Activated CD4-positive, CD25-positive, alpha-beta regulatory T cell treated with anti-CD3 and anti-CD28 coated beads, Interleukin-2, amount 50 U/mL, for 16 hours (primary cell): ENCODE data around the gene BRIP1.

Experiments used
- DNase-seq: peaks from one replicate; pipeline ENCODE4 v3.0.0-alpha.2; 2020; ENCODE audit warnings: low read depth, low spot score

Gene BRIP1

GRCh38 chr17:61761827-61762226 is 101.5 kb downstream of the BRIP1 start:
- no peak for DNase-seq

DNA sequence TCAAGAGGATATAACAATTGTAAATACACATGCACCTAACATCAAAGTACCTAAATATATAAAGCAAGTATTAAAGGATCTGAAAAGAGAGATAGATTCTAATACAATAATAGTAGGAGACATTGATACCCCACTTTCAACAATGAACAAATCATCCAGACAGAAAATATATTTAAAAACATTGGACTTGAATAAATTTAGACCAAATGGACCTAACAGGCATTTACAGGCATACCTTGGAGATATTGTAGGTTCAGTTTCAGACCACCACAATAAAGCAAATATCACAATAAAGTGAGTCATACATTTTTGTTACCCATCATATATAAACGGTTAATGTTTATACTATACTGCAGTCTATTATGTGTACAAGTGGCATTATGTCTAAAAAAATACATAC is 104.0 kb downstream of the BRIP1 start:
- DNase-seq = no peak

DNA sequence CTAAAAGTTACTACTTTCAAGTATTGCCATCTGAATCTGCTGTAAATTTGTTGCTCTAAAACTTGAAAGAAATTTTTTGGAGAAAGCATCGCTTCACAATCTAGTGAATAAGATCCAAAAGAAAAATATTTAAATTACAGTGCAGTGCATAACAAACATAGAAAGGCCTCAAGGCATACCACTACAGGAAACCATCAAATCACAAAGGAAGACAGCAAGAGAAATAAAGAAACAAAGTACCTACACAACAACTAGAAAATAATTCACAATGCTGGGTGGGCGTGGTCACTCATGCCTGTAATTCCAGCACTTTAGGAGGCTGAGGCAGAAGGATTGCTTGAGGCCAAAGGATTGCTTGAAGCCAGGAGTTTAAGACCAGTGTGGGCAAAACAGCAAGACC is 104.9 kb downstream of the BRIP1 start:
- DNase-seq = no peak

DNA sequence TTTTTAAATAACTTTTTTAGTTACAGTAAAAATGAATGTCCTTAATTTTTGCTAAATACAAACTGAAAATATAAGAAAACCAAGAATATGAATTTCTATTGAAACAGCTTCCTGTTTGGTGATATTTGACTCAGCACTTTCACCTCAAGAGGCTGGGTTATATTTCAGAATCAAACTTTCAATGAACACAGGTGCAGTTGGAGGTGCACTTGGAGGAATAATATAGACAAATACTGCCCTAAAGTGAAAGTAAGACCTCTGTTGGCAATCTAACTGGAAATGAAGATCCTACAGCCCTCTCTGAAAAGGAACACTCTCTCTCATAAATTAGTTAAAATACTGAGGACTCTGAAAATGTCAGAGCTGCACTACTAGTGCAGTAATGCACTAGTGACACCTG is 106.2 kb downstream of the BRIP1 start:
- DNase-seq = no peak

DNA sequence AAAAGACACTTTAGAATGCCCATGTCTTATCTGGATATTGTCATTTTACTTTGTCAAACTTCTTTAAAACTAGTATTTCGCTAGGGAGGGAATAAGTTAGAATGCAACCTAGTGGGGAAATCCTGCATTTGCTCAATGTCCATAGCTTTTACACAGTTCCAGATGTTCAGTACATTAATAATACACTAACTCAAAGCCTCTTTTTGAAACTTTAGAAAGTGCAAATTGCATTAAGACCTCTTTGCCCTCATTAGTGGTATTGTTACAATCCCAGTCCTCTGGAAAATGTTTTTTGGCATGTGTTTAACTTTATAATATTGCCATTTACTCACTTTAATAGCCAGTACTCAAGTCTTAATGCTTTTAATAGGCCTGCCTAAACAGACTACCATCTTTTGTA is 106.8 kb downstream of the BRIP1 start:
- DNase-seq = no peak

- DNase-seq = no peak
Observed at GRCh38 chr17:61755668-61756067, 107.7 kb downstream of the BRIP1 start.

DNA sequence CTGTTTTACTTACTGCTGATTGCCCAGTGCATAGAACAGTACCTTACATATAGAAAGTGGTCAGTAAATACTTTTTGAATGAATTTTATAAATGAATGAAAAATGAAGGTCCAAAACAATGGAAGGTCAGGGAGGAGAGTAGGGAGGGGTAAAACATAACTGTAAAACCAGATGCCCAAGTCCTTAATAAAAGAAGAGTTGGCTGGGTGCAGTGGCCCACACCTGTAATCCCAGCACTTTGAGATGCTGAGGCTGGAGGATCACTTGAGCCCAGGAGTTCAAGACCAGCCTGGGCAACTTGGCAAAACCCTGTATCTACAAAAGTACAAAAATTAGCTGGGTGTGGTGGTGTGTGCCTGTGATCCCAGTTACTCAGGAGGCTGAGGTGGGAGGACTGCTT is 108.2 kb downstream of the BRIP1 start:
- no peak for DNase-seq

DNA sequence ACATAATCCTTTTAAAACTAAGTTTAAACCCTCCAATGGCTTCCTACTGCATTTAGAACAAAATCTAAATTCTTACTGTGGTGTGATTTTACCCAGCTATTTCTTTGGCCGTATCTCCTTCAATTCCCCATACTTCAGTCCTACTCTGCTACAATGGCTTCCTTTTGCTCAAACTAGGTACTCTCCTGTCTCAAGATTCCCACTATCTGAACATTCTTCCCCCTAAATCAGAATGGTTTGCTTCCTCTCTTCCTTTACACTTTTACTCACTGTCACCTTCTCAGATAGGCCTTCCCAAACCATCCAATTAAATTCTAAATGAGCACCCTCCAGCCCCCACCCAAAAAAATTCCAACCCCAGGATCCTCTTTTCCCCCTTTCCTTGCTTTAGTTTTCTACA is 109.2 kb downstream of the BRIP1 start:
- no peak for DNase-seq

DNA sequence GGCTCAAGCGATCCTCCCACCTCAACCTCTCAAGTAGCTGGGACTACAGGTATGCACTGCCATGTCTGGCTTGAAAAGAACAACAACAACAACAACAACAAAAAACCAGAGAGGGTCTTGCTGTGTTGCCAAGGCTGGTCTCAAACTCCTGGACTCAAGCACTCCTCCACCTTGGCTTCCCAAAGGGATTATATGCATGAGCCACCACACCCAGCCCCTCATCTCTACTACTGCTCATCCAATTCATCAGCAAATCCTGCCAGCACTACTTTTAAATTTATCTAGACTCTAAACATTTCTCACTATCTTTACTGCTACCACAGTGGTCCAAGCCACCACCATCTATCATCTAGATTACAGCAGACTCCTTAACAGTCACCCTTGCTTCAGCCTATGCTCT is 109.6 kb downstream of the BRIP1 start:
- DNase-seq = no peak

DNA sequence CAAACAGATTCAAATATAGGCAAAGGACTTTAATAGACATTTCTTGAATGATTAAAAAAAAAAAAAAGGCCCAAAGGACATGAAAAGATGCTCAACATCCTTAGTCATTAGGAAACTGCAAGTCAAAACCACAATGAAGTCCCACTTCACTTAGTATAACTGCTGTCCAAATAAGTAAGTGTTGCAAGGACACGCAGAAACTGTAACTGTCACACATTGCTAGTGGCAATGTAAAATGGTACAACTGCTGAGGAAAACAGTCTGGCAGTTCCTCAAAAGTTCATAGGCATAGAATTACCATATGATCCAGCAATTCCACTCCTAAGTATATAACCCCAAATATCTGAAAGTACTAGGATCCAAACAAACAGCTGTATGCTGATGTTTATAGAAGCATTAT is 112.7 kb downstream of the BRIP1 start:
- no peak for DNase-seq

GRCh38 chr17:61749823-61750404 is 113.4 kb downstream of the BRIP1 start:
- DNase-seq = no peak

DNA sequence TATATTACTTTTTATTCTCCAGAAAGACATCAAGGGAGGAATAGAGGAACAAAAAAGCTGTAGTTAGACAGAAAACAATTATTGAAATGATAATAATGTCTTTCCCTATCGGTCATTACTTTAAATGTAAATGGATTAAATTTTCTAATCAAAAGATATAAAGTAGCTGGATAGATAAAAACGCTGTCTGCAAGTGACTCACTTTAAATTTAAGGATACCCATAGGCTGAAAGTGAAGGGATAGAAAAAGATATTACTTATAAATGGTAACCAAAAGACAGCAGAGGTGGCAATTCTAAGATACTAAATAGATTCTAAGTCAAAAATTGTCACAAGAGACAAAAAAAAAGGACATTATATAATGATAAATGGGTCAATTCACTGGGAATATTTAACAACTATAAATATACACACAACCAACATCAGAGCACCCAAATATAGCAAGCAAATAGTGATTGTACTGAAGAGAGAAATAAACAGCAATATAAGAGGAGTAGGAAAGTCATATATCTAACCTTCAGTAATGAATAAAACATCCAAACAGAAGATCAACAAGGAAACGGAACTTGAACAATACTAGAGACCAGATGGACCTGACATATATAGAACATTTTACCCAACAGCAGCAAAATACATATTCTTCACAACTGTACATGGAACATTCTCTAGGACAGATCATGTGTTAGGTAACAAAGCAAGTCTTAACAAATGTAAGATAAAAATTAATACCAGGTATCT is 116.9 kb downstream of the BRIP1 start:
- no peak for DNase-seq

GRCh38 chr17:61744804-61745203 is 118.5 kb downstream of the BRIP1 start:
- DNase-seq = no peak

DNA sequence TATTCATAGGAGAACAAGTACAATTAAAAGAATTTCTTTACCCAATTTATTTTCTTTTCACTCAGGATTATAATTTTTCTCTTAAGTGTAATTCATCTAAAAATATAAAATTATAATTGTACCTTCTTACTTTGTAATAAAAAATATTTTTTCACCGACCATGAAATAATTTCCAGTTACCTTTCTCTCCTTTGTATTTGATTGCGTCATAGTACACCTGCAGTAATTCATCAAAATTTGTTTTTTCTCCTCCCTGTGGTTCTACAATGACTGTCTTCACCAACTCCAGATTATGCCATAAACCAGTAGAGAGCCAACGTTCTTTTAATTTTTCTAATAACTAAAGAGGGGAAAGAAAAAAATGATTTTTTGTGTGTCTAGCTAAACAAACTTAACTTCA is 119.1 kb downstream of the BRIP1 start:
- no peak for DNase-seq

DNA sequence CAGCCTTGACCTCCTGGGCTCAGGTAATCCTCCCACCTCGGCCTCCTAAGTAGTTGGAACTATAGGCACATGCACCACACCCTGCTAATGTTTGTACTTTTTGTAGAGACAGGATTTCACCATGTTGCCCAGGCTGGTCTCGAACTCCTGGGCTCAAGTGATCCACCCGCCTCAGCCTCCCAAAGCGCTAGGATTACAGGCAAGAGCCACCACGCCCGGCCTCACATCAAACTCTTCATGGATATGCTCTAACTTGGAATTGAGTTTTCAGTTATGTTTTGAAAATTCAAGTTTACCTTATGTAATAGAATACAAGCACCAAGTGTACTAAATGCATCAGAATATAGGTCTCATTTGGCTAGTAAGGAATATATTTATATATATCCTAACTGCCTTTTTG is 119.6 kb downstream of the BRIP1 start:
- DNase-seq = no peak

- DNase-seq = no peak
Observed at GRCh38 chr17:61739002-61739401, 124.3 kb downstream of the BRIP1 start.

GRCh38 chr17:61738249-61738648 is 125.1 kb downstream of the BRIP1 start:
- DNase-seq = no peak

DNA sequence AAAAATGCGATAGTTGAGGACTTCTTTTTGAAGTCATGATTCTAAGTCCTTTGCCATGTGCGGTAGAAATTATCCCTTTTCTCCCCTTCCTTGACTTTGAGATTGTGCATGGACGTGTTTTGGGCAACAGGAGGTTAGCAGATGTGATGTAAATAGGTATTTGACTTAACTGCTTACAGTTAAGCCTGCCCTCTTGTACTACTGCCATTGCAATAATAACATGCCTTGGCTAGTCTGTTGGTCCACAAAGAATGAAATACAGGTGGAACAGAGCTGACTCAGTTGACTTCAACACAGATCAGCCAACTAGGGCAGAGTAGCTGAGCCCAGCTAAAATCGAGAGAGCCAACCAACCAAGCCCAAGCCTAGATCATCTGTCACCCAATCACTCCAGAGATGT is 125.5 kb downstream of the BRIP1 start:
- DNase-seq = no peak

- DNase-seq = no peak
Observed at GRCh38 chr17:61736438-61736837, 126.9 kb downstream of the BRIP1 start.

- no peak for DNase-seq
Observed at GRCh38 chr17:61735807-61736206, 127.5 kb downstream of the BRIP1 start.

- DNase-seq = no peak
Observed at GRCh38 chr17:61734466-61734865, 128.9 kb downstream of the BRIP1 start.

DNA sequence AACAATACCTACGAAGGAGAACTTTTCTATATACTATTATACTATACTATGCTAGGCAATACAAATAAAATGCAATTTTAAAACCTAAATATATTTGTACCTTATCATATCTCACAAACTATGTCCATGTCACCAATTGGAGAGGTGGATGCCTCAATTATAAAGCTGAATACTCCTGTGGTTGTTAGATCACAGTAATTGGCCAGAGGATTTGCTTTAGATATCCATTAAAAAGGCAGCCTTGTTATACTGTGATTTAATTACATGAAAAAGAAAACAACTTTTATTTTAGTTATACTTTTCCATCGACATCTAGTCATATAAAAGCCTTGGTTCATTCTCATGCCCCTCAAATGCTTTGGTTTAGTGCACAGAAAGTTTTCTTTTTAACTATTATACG is 129.3 kb downstream of the BRIP1 start:
- no peak for DNase-seq

- DNase-seq = no peak
Observed at GRCh38 chr17:61733021-61733420, 130.3 kb downstream of the BRIP1 start.

DNA sequence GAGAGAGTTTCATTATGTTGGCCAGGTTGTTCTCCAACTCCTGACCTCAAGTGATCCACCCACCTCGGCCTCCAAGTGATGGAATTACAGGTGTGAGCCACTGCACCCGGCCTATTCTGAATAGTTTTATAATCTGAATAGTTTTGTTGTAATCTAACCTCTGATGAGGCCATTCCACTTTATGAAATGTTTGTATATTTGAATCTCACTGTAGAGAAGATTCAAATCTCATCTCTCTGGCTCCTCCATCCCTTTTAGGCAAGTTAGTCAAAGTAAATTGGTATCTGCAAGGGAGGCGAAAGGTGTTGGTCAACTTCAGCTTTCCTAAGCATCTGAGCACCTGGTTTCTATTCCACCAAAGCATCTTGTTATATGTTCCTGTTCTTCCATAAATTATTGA is 131.2 kb downstream of the BRIP1 start:
- DNase-seq = no peak
